GM10847 (cell line): Measurements from ENCODE around the gene HPN.

Source experiments
- POLR2A ChIP-seq: IDR thresholded peaks from 2 replicates; pipeline ENCODE4 v1.6.1; 2011; ENCODE audit not compliant: insufficient read length; ENCODE audit errors: extremely low read depth

Gene HPN

GRCh38 chr19:35008891-35009341 is 32.6 kb upstream of the HPN start:
- no peak for TF ChIP-seq POLR2A

- no peak for TF ChIP-seq POLR2A
These were observed 31.8 kb upstream of the HPN start for GRCh38 chr19:35009424-35010415.

GRCh38 chr19:35011091-35011689 is 30.3 kb upstream of the HPN start:
- TF ChIP-seq POLR2A, result no peak

GRCh38 chr19:35011737-35012682 is 29.5 kb upstream of the HPN start:
- TF ChIP-seq POLR2A, result no peak

GRCh38 chr19:35013041-35013819 is 28.3 kb upstream of the HPN start:
- TF ChIP-seq POLR2A, result no peak

- no peak for TF ChIP-seq POLR2A
These were observed 27.4 kb upstream of the HPN start for GRCh38 chr19:35013820-35014754.

GRCh38 chr19:35015270-35015953 is 26.1 kb upstream of the HPN start:
- no peak for TF ChIP-seq POLR2A

- no peak for TF ChIP-seq POLR2A
These were observed 25.6 kb upstream of the HPN start for GRCh38 chr19:35015954-35016351.

GRCh38 chr19:35017507-35017906 is 24.0 kb upstream of the HPN start:
- TF ChIP-seq POLR2A, result no peak

- no peak for TF ChIP-seq POLR2A
These were observed 23.1 kb upstream of the HPN start for GRCh38 chr19:35018379-35018778.

- TF ChIP-seq POLR2A, result no peak
These were observed 22.4 kb upstream of the HPN start for GRCh38 chr19:35019144-35019543.

GRCh38 chr19:35021016-35021415 is 20.5 kb upstream of the HPN start:
- no peak for TF ChIP-seq POLR2A

- no peak for TF ChIP-seq POLR2A
These were observed 19.9 kb upstream of the HPN start for GRCh38 chr19:35021596-35021995.
